Germinal center (tissue), 1 donor: ENCODE results near the gene CCDC81.

Source experiments
- DNase-seq: peaks from one replicate; pipeline ENCODE4 v3.0.0; 2012; ENCODE audit warnings: mixed read lengths, low spot score

The CCDC81 gene

GRCh38 chr11:86468169-86468568 lies 93.5 kb downstream of the CCDC81 start:
- DNase-seq, result no peak

DNA sequence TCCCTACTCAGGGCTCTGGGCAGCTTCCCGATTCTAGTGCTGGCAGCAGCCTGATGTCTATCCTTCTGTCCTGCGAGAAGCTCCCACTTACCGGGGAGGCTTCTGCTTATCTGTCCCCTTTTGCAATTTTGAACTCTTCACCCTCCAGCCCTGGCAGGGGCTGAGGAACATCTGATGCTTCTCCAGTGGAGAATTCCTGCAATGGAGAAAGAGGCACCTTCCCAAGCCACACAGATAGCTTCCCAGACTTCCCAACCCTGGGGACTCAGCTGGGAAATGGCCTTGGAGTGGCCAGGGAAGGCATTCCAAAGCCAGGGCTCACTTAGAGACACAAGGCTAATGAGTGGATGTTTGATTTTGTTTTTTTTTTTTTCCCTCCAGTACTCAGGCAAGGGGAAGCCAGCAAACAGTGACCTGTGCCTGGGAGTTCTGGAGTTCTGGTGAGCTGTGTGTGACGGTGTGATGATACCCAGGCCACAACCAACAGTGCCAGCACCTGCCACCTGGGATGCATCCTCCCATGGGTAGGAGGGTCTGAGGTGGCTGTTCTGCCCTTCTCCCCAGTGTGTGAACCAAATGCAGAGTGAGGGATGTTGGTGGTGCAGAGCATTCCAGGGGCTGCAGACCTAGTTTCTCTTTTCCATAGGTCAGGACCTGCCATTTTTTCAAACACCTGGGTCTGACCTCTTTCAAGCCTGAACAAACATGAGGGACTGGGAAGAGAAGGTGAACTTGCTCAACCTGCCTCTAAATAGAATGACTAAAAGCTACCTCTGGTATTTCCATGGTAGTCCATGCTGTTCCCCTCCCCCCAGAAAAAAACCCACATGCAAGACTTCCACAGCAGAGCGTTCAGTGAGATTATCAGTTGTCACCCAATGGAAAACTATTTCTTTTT lies 95.1 kb downstream of the CCDC81 start:
- DNase-seq, result no peak
